ENCODE measurements around the gene DENND4B.

DENND4B gene

DNA sequence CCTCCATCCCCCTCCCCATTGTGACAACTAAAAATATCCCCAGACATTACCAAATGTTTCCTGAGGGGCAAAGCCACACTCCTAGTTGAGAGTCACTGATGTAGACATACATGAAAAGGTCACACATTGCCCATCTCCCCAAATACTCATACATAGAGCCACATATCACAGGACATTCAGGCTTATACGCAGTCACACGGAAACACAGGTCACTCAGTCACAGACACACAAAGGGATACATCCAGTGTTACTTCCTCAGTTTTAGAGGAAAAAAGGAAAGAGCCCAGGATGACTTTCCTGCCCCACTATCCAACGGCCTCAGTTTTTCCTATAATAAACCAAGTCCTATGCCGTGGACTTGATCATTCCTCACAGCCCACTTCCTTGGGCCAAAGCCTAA lies 14.9 kb upstream of the DENND4B start:
- DNase-seq (ENCODE audit: low read depth): no peak
- H3K4me3 ChIP-seq (ENCODE audit: low read depth, low read length): no peak overlapping the region
- TF ChIP-seq, protein P1, sequence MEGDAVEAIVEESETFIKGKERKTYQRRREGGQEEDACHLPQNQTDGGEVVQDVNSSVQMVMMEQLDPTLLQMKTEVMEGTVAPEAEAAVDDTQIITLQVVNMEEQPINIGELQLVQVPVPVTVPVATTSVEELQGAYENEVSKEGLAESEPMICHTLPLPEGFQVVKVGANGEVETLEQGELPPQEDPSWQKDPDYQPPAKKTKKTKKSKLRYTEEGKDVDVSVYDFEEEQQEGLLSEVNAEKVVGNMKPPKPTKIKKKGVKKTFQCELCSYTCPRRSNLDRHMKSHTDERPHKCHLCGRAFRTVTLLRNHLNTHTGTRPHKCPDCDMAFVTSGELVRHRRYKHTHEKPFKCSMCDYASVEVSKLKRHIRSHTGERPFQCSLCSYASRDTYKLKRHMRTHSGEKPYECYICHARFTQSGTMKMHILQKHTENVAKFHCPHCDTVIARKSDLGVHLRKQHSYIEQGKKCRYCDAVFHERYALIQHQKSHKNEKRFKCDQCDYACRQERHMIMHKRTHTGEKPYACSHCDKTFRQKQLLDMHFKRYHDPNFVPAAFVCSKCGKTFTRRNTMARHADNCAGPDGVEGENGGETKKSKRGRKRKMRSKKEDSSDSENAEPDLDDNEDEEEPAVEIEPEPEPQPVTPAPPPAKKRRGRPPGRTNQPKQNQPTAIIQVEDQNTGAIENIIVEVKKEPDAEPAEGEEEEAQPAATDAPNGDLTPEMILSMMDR (conservative IDR thresholded peaks at IDR 0.05; ENCODE audit: low read depth, low read length): no peak

DNA sequence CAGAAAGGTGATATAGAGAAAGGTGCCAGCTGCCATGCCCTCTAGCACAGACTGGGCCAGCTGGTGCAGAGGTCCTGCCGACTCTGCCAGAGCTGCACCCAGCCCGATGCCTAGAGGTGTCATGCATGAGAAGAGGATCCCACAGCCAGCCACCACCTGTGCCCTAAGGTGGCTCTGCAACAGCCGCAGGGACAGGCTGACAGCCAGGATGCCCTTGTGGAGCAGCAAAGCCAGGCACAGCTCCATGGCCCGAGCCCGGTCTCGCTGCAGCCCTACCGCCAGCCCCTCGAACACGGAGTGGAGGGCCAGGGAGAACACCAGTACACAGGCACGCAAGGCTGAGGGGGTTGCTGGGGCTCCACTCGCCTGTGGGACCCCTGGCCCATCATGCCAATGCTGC lies 13.7 kb upstream of the DENND4B start:
- no peak for DNase-seq (ENCODE audit: low read depth)
- H3K4me3 ChIP-seq (ENCODE audit: low read depth, low read length): no peak overlapping the region
- TF ChIP-seq, protein P1 (conservative IDR thresholded peaks at IDR 0.05; ENCODE audit: low read depth, low read length): no peak

DNA sequence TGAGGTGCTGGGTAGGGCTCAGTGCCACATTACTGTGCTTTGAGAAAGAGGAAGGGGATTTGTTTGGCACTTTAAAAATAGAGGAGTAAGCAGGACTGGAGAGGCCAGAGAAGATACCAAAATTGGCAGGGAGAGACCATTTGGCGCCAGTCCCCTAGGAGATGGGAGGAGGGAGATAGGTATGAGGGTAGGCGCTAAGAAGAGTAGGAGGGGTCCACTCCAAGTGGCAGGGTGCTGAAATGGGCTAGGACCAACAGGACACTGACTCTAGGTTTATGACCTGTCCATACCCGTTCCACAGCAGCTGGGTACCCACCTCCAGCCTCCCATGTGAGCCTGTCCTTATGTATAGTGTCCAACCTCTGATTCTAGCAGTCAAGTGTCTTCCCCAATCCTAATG lies 12.9 kb upstream of the DENND4B start:
- TF ChIP-seq, protein P1 (conservative IDR thresholded peaks at IDR 0.05; ENCODE audit: low read depth, low read length): no peak
- H3K4me3 ChIP-seq (ENCODE audit: low read depth, low read length): no peak overlapping the region
- DNase-seq (ENCODE audit: low read depth): no peak

DNA sequence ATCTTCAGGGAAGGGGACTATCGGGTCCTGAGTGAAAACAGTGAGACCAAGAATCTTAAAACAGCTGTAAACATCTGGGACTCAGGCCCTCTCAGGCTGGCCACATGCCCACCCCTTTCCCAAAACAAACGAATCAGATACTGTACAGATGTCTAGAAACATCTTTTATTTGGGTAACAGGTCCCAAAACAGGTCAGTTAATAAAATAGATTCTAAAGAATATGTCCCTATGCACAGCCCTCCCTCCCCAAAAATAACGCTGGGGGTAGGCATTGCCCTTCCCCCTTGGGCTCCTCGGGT lies 12.4 kb upstream of the DENND4B start:
- TF ChIP-seq, protein P1 (conservative IDR thresholded peaks at IDR 0.05; ENCODE audit: low read depth, low read length): no peak
- no peak for DNase-seq (ENCODE audit: low read depth)
- peak overlapping the region; percentile 94 for H3K4me3 ChIP-seq (ENCODE audit: low read depth, low read length)

DNA sequence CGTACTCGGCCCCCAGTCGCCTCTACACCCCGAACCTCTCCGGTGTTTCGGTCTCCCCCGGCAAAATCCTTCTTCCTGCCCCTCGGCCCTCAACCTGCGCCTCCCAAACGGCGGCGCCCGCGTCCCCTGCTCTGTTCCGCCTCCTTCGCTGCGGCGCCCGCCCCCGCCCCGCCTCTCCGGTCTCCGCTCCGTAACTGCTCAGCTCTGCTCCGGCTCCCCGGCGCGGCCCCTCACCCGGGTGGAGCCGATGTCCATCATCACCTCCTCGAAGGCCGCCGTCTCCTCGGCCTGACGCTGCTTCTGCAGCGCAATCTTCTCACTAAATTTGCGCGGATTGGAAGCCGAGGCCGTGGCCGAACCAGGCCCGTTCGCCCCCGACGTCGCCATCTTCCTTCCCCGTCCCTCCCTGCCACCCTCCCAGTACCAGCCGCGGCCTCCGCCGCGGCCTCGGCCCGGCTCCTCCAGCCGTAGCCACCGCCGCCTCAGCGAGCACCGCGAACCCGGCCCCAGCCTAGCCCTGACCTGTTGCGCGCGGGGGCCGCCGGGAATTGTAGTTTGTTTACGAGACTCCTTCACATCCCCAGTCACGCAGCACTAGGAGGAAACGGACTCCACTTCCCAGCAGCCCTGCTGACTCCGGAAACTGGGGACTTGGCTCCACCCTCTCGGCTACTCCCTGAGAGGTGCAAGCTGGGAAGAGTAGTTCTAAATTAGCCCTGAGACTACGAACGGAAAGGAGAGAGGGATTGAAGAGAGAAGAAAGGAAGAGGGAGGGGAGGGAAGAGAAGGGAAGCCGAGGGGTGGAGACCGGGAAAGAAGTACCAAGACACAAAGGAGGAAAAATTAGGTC lies 11.8 kb upstream of the DENND4B start, which contains the start of gene CRTC2:
CRTC2 (minus strand) TSS at position 502 of the 850 bp plus-strand sequence; CDS start at position 387, 115 bp downstream.
- peak within 1 kb of the TSS; percentile 94 for H3K4me3 ChIP-seq (ENCODE audit: low read depth, low read length)
- TF ChIP-seq, protein P1 (conservative IDR thresholded peaks at IDR 0.05; ENCODE audit: low read depth, low read length): no peak
- peak; percentile 99 for DNase-seq (ENCODE audit: low read depth)

DNA sequence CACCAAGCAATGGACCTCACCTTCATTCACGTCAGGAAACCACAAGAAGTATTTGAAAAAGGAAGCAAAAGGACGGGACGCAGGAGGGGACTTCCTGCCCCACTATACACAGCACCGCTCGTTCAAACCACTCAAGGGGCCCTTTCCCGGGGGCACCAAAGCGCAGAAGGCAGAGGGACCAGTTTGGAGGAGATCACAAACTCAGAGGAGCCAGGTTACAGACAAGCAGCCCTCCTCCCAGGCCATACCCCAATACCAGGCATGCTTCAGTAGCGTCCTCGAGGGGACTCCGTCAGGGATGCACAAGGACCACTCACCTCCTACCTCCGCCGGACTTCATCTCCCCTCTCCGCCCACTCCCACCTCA lies 11.2 kb upstream of the DENND4B start:
- peak overlapping the region; percentile 94 for H3K4me3 ChIP-seq (ENCODE audit: low read depth, low read length)
- TF ChIP-seq, protein P1 (conservative IDR thresholded peaks at IDR 0.05; ENCODE audit: low read depth, low read length): no peak
- DNase-seq (ENCODE audit: low read depth): peak; percentile 37

All from choroid plexus epithelial cell (primary cell).